Urinary bladder (tissue), 4 donors: ENCODE results near the gene TMEM117. TPM values are rescaled to one million over a fixed set of nuclear protein-coding genes. Genes with fewer than 3 reads are reported as not detected.

ENCODE experiments used
- DNase-seq: peaks from one replicate; pipeline ENCODE4 v3.0.0-alpha.2; 2015; ENCODE audit errors: extremely low spot score
- H3K27ac ChIP-seq: one replicate; pipeline ENCODE4 v1.5.1; 2013; ENCODE audit warnings: low read depth, mild to moderate bottlenecking, moderate library complexity
- H3K36me3 ChIP-seq: one replicate; pipeline ENCODE4 v1.6.1; 2013; ENCODE audit warnings: mild to moderate bottlenecking, moderate library complexity; ENCODE audit not compliant: insufficient read depth
- H3K4me1 ChIP-seq: one replicate; pipeline ENCODE4 v1.6.1; 2013; ENCODE audit warnings: mild to moderate bottlenecking, moderate library complexity; ENCODE audit not compliant: insufficient read depth
- H3K4me3 ChIP-seq: one replicate; pipeline ENCODE4 v1.5.1; 2013; ENCODE audit warnings: low read depth, low read length
- WGBS: extraction: QIAGEN DNeasy Blood & Tissue Kit; methylation state at CpG from one replicate; pipeline ENCODE4 v1.1.7; 2013; 5-methylcytosine and 5-hydroxymethylcytosine counted together
- polyA plus RNA-seq: library from polyadenylated mRNA; stranded (reverse); fragments of 200-250 nt; gene quantifications from one replicate; pipeline ENCODE4 v1.2.3, GENCODE V29; 2013
- total RNA-seq: library from RNA; depleted of rRNA; stranded (reverse); fragments of >200 nt; gene quantifications from one replicate; pipeline ENCODE4 v1.2.3, GENCODE V29; 2014
- donor health status: healthy with polysubstance abuse.
- donor health status: healthy.

Gene TMEM117
- total and polyA plus RNA-seq, 2 donors, result 9.2 to 31.1 TPM

GRCh38 chr12:44387581-44387980 lies 551.7 kb downstream of the TMEM117 start:
- DNase-seq, result no peak
- peaks cover 3% of the 10 kb centered on the region for H3K36me3 ChIP-seq
- H3K4me1 ChIP-seq, result peaks cover 1% of the 10 kb centered on the region
- no peak overlapping the region for H3K27ac ChIP-seq
- H3K4me3 ChIP-seq, result no peak overlapping the region

DNA sequence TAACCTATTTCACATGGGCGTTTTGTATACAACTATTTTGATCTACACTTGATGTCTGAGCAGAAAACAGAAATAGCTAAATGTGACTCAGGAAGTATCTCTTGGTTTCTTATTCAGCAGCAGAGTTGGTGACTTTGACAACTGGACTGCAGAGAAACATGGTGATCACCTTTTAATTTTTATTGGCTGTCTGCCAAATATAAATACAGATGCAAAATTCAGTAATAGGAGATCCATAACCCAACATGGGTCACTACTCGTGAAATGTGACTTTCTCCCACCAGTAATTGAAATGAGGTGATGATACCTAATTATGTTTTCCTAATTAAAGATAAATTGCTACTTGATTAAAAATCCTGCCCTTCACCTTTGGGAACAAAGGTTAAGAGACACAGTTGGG lies 553.2 kb downstream of the TMEM117 start:
- Histone ChIP-seq H3K36me3 (peaks cover 3% of the 10 kb centered on the region), H3K4me3 (no peak overlapping the region), H3K27ac (no peak overlapping the region), H3K4me1 (no peaks in the 10 kb centered on the region)
- DNase-seq, result no peak
- 91% methylated on average over 2 of the region's 2 CpGs for WGBS

GRCh38 chr12:44389896-44390295 lies 554.0 kb downstream of the TMEM117 start:
- H3K27ac ChIP-seq, result no peak overlapping the region
- DNase-seq, result no peak
- H3K4me3 ChIP-seq, result no peak overlapping the region
- no peaks in the 10 kb centered on the region for H3K4me1 ChIP-seq
- 37% methylated on average over 1 of the region's 1 CpG for WGBS
- peaks cover 3% of the 10 kb centered on the region for H3K36me3 ChIP-seq

DNA sequence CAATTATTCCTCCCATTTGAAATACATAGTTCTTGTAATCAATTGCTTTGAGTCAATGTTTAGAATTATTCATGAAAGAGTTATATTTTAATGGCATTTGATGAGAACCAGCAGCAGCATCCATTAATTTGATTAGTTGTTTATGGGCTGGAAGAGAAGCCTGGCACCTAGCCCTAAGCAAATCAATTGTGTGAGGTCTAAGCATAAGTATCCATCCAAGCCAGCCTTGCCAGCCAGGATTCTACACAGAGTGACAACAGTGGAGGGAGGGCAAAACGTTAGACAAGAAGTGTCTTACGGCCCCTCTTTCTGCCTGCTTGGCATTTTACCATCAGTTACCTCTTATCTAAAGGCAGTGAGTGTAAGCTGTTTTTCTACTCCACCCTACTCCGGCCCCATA lies 561.8 kb downstream of the TMEM117 start:
- Histone ChIP-seq H3K4me3 (no peak overlapping the region), H3K27ac (no peak overlapping the region), H3K36me3 (no peaks in the 10 kb centered on the region), H3K4me1 (no peaks in the 10 kb centered on the region)
- WGBS, result 59% methylated on average over 3 of the region's 3 CpGs
- DNase-seq, result no peak

GRCh38 chr12:44403185-44403584 lies 567.3 kb downstream of the TMEM117 start:
- Histone ChIP-seq H3K4me1 (no peaks in the 10 kb centered on the region), H3K36me3 (no peaks in the 10 kb centered on the region), H3K4me3 (no peak overlapping the region), H3K27ac (no peak overlapping the region)
- DNase-seq, result no peak
- WGBS, result 58% methylated on average over 2 of the region's 2 CpGs

- 53% methylated on average over 4 of the region's 4 CpGs for WGBS
- no peak for DNase-seq
- Histone ChIP-seq H3K4me3 (no peak overlapping the region), H3K4me1 (no peaks in the 10 kb centered on the region), H3K27ac (no peak overlapping the region), H3K36me3 (no peaks in the 10 kb centered on the region)
Measured at GRCh38 chr12:44405297-44405696, 569.4 kb downstream of the TMEM117 start.

DNA sequence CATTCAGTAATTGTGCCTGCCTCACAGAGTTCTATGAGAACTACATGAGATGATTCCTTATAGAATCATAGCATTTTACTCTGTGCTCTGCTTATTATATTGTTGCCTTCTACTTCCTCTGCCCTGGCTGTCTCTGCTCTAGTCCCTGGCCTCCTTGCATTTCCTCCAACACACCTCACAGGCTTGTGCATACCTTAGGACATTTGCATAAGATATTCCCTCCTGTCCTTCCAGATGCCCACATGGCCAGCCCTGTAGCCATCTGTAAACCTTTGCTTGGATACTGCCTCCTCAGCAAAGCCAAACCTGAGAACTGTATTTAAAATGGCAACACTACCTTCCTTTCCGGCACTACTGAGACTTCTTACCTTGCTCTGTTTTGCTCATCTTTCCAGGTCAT lies 586.7 kb downstream of the TMEM117 start:
- Histone ChIP-seq H3K27ac (no peak overlapping the region), H3K36me3 (no peaks in the 10 kb centered on the region), H3K4me1 (no peaks in the 10 kb centered on the region), H3K4me3 (no peak overlapping the region)
- WGBS, result 89% methylated on average over 1 of the region's 1 CpG
- no peak for DNase-seq

DNA sequence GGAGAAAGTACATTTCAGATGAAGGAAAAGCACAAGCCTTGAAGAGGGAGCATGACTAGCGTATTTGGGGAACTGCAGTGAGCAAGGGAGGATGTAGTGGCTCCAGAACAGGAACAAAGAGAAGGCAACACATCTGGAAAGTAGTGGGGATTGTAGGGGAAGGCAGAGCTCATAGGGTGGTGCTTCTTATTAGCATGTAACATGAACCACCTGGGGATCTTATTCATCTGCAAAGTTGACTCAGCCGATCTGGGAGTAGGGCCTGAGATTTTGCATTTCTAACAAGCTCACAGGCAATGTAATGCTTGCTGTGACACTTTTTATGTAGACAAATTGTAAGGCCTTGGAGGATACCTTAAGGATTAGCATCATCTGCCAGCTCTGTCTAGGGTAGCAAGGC lies 592.9 kb downstream of the TMEM117 start:
- 44% methylated on average over 2 of the region's 2 CpGs for WGBS

DNA sequence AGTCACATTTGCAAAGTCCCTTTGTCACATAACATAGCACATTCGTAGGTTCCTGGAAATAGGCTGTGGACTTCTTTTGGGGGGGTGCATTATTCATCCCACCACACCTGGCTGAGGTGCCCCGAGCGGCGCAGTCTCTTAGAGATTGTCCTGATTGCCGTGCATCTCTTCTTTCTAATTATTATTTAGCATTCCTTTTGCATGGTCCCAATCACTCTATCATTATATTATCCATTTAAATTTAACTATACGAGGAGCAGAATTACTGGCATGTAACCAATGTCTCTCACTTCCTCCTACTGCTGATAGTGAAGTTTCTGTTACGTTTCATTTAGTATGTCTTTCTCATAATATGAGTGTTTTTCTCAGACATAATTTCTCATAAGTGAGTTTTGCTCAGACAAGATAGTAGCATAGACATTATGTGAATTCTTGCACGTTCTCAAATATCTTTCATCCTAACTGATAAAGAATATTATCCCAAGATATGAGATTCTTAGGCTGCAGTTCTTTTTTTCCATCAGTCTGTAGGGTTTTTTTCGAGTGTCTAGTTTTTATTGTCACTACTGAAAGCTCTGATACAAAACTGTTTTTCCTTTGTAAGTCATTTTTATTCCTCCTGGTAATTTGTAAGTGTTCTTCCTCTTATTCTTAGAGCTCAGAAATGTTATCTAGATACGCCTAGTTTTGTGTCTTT lies 595.9 kb downstream of the TMEM117 start:
- WGBS, result 53% methylated on average over 10 of the region's 10 CpGs
- H3K4me1 ChIP-seq, result no peaks in the 10 kb centered on the region
- H3K27ac ChIP-seq, result no peak overlapping the region
- no peak overlapping the region for H3K4me3 ChIP-seq
- no peaks in the 10 kb centered on the region for H3K36me3 ChIP-seq
- DNase-seq, result no peak

More for the DNA sequence above, 592.9 kb downstream of the TMEM117 start:
- Histone ChIP-seq H3K36me3 (no peaks in the 10 kb centered on the region), H3K4me1 (no peaks in the 10 kb centered on the region), H3K27ac (no peak overlapping the region), H3K4me3 (no peak overlapping the region)
- DNase-seq, result no peak

- H3K4me1 ChIP-seq, result no peaks in the 10 kb centered on the region
- no peak for DNase-seq
- WGBS, result 25% methylated on average over 1 of the region's 1 CpG
Measured at GRCh38 chr12:44433659-44434058, 597.8 kb downstream of the TMEM117 start.

DNA sequence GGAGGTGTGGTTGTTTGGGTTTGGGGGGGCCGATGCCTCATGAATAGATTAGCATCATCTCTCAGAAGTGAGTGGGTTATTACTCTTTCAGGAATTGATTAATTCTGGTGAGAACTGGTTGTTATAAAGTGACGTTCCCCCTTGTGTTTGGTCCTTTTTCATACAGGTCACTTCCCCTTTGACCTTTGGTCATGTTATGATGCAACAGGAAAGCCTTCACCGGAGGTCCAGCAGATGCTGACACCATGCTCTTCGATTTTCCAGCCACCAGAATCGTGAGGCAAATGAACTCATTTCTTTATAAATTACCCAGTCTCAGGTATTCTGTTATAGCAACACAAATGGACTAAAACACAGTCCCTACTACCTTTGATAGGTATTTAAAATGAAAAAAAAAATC lies 600.9 kb downstream of the TMEM117 start:
- Histone ChIP-seq H3K4me1 (no peaks in the 10 kb centered on the region), H3K36me3 (no peaks in the 10 kb centered on the region), H3K4me3 (no peak overlapping the region), H3K27ac (no peak overlapping the region)
- 65% methylated on average over 5 of the region's 5 CpGs for WGBS
- DNase-seq, result no peak

More at GRCh38 chr12:44433659-44434058, 597.8 kb downstream of the TMEM117 start:
- Histone ChIP-seq H3K27ac (no peak overlapping the region), H3K4me3 (no peak overlapping the region), H3K36me3 (no peaks in the 10 kb centered on the region)

Other genes with a start within 250 kb of the TMEM117 start
- 41.2 TPM for gene PUS7L, start 77.3 kb upstream of the TMEM117 start, total RNA-seq
- gene PUS7L, start 77.3 kb upstream of the TMEM117 start, polyA plus RNA-seq, result 2.6 TPM
- gene IRAK4, start 77.1 kb upstream of the TMEM117 start, total RNA-seq, result 33.1 TPM
- 14.0 TPM for gene IRAK4, start 77.1 kb upstream of the TMEM117 start, polyA plus RNA-seq
- gene TWF1, start 29.8 kb upstream of the TMEM117 start, total RNA-seq, result 137 TPM
- 58.6 TPM for gene TWF1, start 29.8 kb upstream of the TMEM117 start, polyA plus RNA-seq